H1 (cell line): ENCODE measurements around the gene FRY. TPM values are rescaled to one million over a fixed set of nuclear protein-coding genes. Genes with fewer than 3 reads are reported as not detected.

ENCODE experiments used
- CTCF ChIA-PET: fragments of 300-600 bp; sonication (Branson Sonifier 250); formaldehyde crosslinking; loops from one replicate; lab custom pipeline; 2021; ENCODE audit not compliant: partially characterized antibody; lab: Charles Lee
- POLR2A ChIA-PET: fragments of 300-600 bp; sonication (Branson Sonifier 250); formaldehyde crosslinking; loops from one replicate; lab custom pipeline; 2021; ENCODE audit warnings: inconsistent platforms; ENCODE audit not compliant: partially characterized antibody; lab: Charles Lee
- DNase-seq, 2 experiments: peaks; one replicate each; pipeline versions ENCODE4 v3.0.0 to v3.0.0-alpha.2; 2010 to 2022; ENCODE audit warnings: low spot score in 2 of 2, low read depth in 1 of 2, mixed read lengths in 1 of 2
- FAIRE-seq: peaks from 2 replicates; lab custom pipeline; 2011; peaks lifted over from hg19 to GRCh38; lab: Jason Lieb, UNC
- H2AFZ ChIP-seq: 2 replicates; pipeline ENCODE4 v1.8.1; 2012; ENCODE audit warnings: low read length, inconsistent platforms
- H2AK5ac ChIP-seq: 2 replicates; pipeline ENCODE4 v1.6.1; 2013; ENCODE audit warnings: low read depth, low read length
- H2BK120ac ChIP-seq: replicated peaks from 2 replicates; pipeline ENCODE3; 2013; ENCODE audit warnings: low read depth, low read length, inconsistent platforms
- H2BK12ac ChIP-seq: 2 replicates; pipeline ENCODE4 v1.6.1; 2013; ENCODE audit warnings: low read depth, low read length
- H2BK15ac ChIP-seq: 2 replicates; pipeline ENCODE4 v1.6.1; 2013; ENCODE audit warnings: low read length
- H2BK20ac ChIP-seq: 2 replicates; pipeline ENCODE4 v1.6.1; 2013; ENCODE audit warnings: low read length
- H2BK5ac ChIP-seq: 2 replicates; pipeline ENCODE4 v1.6.1; 2013; ENCODE audit warnings: low read depth, low read length
- H3K14ac ChIP-seq: 2 replicates; pipeline ENCODE4 v1.6.1; 2013; ENCODE audit warnings: inconsistent platforms; ENCODE audit not compliant: insufficient read length
- H3K18ac ChIP-seq: 2 replicates; pipeline ENCODE4 v1.6.1; 2013; ENCODE audit warnings: low read length; ENCODE audit errors: extremely low read depth
- H3K23ac ChIP-seq: 2 replicates; pipeline ENCODE4 v1.6.1; 2013; ENCODE audit warnings: inconsistent platforms; ENCODE audit not compliant: insufficient read length
- H3K23me2 ChIP-seq: 2 replicates; pipeline ENCODE4 v1.6.1; 2013; ENCODE audit warnings: low read depth, low read length
- H3K27ac ChIP-seq: 2 replicates; pipeline ENCODE4 v1.6.1; 2011; ENCODE audit warnings: low read depth, low read length, inconsistent platforms
- H3K27me3 ChIP-seq, 4 experiments: replicated peaks in 1 of 4; 1 replicate in 1 of 4; 2 replicates in 3 of 4; pipeline versions ENCODE4 v1.6.1 to v1.8.1; 2011 to 2013; ENCODE audit warnings: low read length in 3 of 4, mild to moderate bottlenecking in 3 of 4, inconsistent platforms in 2 of 4, mixed read lengths in 2 of 4, moderate library complexity in 1 of 4; ENCODE audit not compliant: control insufficient read depth in 3 of 4, insufficient read depth in 3 of 4; ENCODE audit errors: extremely low read depth in 1 of 4
- H3K36me3 ChIP-seq, 4 experiments: 2 replicates each; pipeline versions ENCODE4 v1.6.1 to v1.8.1; 2011 to 2013; ENCODE audit warnings: mild to moderate bottlenecking in 4 of 4, low read length in 3 of 4, moderate library complexity in 2 of 4, control low read depth in 1 of 4, inconsistent platforms in 1 of 4; ENCODE audit not compliant: insufficient read depth in 4 of 4, control insufficient read depth in 2 of 4
- H3K4ac ChIP-seq: replicated peaks from 2 replicates; pipeline ENCODE3; 2013; ENCODE audit warnings: low read length, low read depth, mixed read lengths, inconsistent platforms; ENCODE audit not compliant: insufficient read length
- H3K4me1 ChIP-seq, 4 experiments: replicated peaks in 1 of 4; 1 replicate in 1 of 4; 2 replicates in 3 of 4; pipeline versions ENCODE4 v1.6.1 to v1.8.1; 2011 to 2013; ENCODE audit warnings: low read length in 3 of 4, inconsistent platforms in 2 of 4, mixed read lengths in 1 of 4; ENCODE audit not compliant: insufficient read depth in 4 of 4, control insufficient read depth in 3 of 4
- H3K4me2 ChIP-seq, 2 experiments: 2 replicates each; pipeline versions ENCODE4 v1.6.1 to v1.8.1; 2011 to 2013; ENCODE audit warnings: low read depth in 2 of 2, low read length in 2 of 2, control low read depth in 1 of 2, inconsistent platforms in 1 of 2, mild to moderate bottlenecking in 1 of 2; ENCODE audit not compliant: insufficient read depth in 1 of 2
- H3K4me3 ChIP-seq, 4 experiments: fragments of 200-600, 300-600 bp in 1 of 4; sonication (generic), shearing (Covaris generic), sonication (Bioruptor Twin) in 1 of 4; 2 replicates each; pipeline versions ENCODE4 v1.5.1 to v1.8.1; 2011 to 2016; ENCODE audit warnings: low read length in 4 of 4, low read depth in 3 of 4, control low read depth in 2 of 4, inconsistent platforms in 2 of 4, mild to moderate bottlenecking in 2 of 4, mixed read lengths in 1 of 4, moderate library complexity in 1 of 4; ENCODE audit not compliant: insufficient read depth in 2 of 4; ENCODE audit errors: extremely low read depth in 1 of 4
- H3K56ac ChIP-seq: replicated peaks from 2 replicates; pipeline ENCODE3; 2013; ENCODE audit warnings: low read depth, mild to moderate bottlenecking, mixed read lengths, low read length, inconsistent platforms; ENCODE audit not compliant: insufficient read length
- H3K79me1 ChIP-seq: 2 replicates; pipeline ENCODE4 v1.6.1; 2013; ENCODE audit warnings: low read depth, low read length, control low read depth
- H3K79me2 ChIP-seq, 2 experiments: 2 replicates each; pipeline versions ENCODE4 v1.6.1 to v1.8.1; 2012 to 2013; ENCODE audit warnings: low read length in 2 of 2, mild to moderate bottlenecking in 2 of 2, inconsistent platforms in 1 of 2; ENCODE audit not compliant: insufficient read depth in 2 of 2, control insufficient read depth in 1 of 2
- H3K9ac ChIP-seq, 4 experiments: replicated peaks in 1 of 4; 1 replicate in 1 of 4; 2 replicates in 3 of 4; pipeline versions ENCODE4 v1.6.1 to v1.8.1; 2011 to 2013; ENCODE audit warnings: low read depth in 3 of 4, low read length in 3 of 4, control low read depth in 2 of 4, mild to moderate bottlenecking in 2 of 4, moderate library complexity in 2 of 4, inconsistent platforms in 1 of 4; ENCODE audit errors: extremely low read depth in 1 of 4
- H3K9me3 ChIP-seq, 2 experiments: 2 replicates each; pipeline versions ENCODE4 v1.6.1 to v1.8.1; 2012 to 2013; ENCODE audit warnings: mild to moderate bottlenecking in 2 of 2, moderate library complexity in 2 of 2, control low read depth in 1 of 2, inconsistent platforms in 1 of 2, low read depth in 1 of 2, low read length in 1 of 2, mixed read lengths in 1 of 2; ENCODE audit not compliant: insufficient read depth in 2 of 2
- H4K20me1 ChIP-seq, 2 experiments: replicated peaks in 1 of 2; 2 replicates each; pipeline versions ENCODE3 to v1.8.1; 2011 to 2013; ENCODE audit warnings: inconsistent platforms in 2 of 2, low read length in 2 of 2, mild to moderate bottlenecking in 1 of 2; ENCODE audit not compliant: insufficient read depth in 2 of 2, control insufficient read depth in 1 of 2
- H4K5ac ChIP-seq: 2 replicates; pipeline ENCODE4 v1.6.1; 2013; ENCODE audit warnings: low read length, low read depth, mixed read lengths, inconsistent platforms; ENCODE audit not compliant: insufficient read length
- H4K8ac ChIP-seq: 2 replicates; pipeline ENCODE4 v1.8.0; 2013; ENCODE audit warnings: mild to moderate bottlenecking, moderate library complexity, low read length, inconsistent platforms; ENCODE audit not compliant: insufficient read depth; ENCODE audit errors: extremely low read depth
- H4K91ac ChIP-seq: replicated peaks from 2 replicates; pipeline ENCODE3; 2013; ENCODE audit warnings: low read length, mixed read lengths, inconsistent platforms; ENCODE audit not compliant: insufficient read length
- CTBP2 ChIP-seq: IDR thresholded peaks from 2 replicates; pipeline ENCODE4 v1.7.0; 2011; ENCODE audit warnings: borderline replicate concordance, mild to moderate bottlenecking, moderate library complexity, mixed read lengths, low read length; ENCODE audit not compliant: insufficient read depth, insufficient read length
- SUZ12 ChIP-seq: fragments of 200-600 bp; sonication (generic); IDR thresholded peaks from 2 replicates; pipeline ENCODE4 v1.6.1; 2012; ENCODE audit warnings: mild to moderate bottlenecking, inconsistent platforms, low read length, moderate library complexity, mixed read lengths
- WGBS, 2 experiments: shearing (Covaris generic) in 1 of 2; methylation state at CpG; one replicate each; pipeline versions ENCODE4 v1.1.6 to v1.1.7; 2013 to 2015; ENCODE audit warnings: low lambda C conversion rate in 2 of 2, mixed read lengths in 2 of 2, inconsistent platforms in 1 of 2, low coverage in 1 of 2, missing lambda C conversion rate in 1 of 2; ENCODE audit not compliant: insufficient replicate concordance in 2 of 2, insufficient coverage in 1 of 2, insufficient read length in 1 of 2; ENCODE audit errors: extremely low coverage in 1 of 2, missing lambda C conversion rate in 1 of 2; 5-methylcytosine and 5-hydroxymethylcytosine counted together
- polyA plus RNA-seq, 7 experiments: library from polyadenylated mRNA; depleted of rRNA in 3 of 7; stranded (reverse) in 5 of 7; unstranded in 2 of 7; fragments of >200 nt in 5 of 7; fragments of 200-250 nt in 2 of 7; gene quantifications; 1 replicate in 5 of 7; 2 replicates in 1 of 7; 4 replicates in 1 of 7; pipeline versions ENCODE4 v1.2.1 to v1.2.3, GENCODE V29; 2011 to 2013; ENCODE audit warnings: missing spikeins in 2 of 7, mixed read lengths in 2 of 7
- total RNA-seq: library from RNA; stranded (reverse); fragmentation: NEBNext Ultra II Directional; extraction: Animal tissue kit (Norgen Biotek cat#: 25700); gene quantifications from 2 replicates; pipeline ENCODE4 v1.2.1, GENCODE V29; 2021
- TF ChIP-seq, protein P1 (sequence below): IDR thresholded peaks from 2 replicates; pipeline ENCODE4 v1.6.1; 2011; ENCODE audit warnings: low read length, improper control_type of control experiment

FRY gene
- total and polyA plus RNA-seq, 2 of the 8 experiments (the other 6 are each of a cell fraction or from before 2014, with no cell fraction given) = 4.3 to 9.2 TPM

GRCh38 chr13:32261567-32261966 is 230.0 kb downstream of the FRY start:
- Histone ChIP-seq H3K18ac (no peak overlapping the region), H2AFZ (no peak overlapping the region), H3K27me3 (no peaks in the 10 kb centered on the region), H2BK5ac (no peak overlapping the region), H2BK12ac (no peak overlapping the region), H3K4me1 (no peaks in the 10 kb centered on the region), H3K9ac (no peak overlapping the region), H3K14ac (no peak overlapping the region), H2BK120ac (no peak overlapping the region), H3K23me2 (no peaks in the 10 kb centered on the region), H2BK20ac (no peak overlapping the region), H3K36me3 (no peaks in the 10 kb centered on the region; a peak in 1 of 8 replicates), H3K23ac (no peak overlapping the region), H4K20me1 (no peaks in the 10 kb centered on the region), H2BK15ac (no peak overlapping the region), H4K5ac (no peak overlapping the region), H3K79me2 (no peaks in the 10 kb centered on the region), H3K27ac (no peak overlapping the region), H2AK5ac (no peak overlapping the region), H3K4ac (no peak overlapping the region), H3K79me1 (no peaks in the 10 kb centered on the region), H3K56ac (no peak overlapping the region), H4K91ac (no peak overlapping the region), H3K4me3 (no peak overlapping the region), H3K9me3 (no peaks in the 10 kb centered on the region), H3K4me2 (no peak overlapping the region), H4K8ac (no peak overlapping the region)
- FAIRE-seq = no peak
- 91% methylated on average over 9 of the region's 9 CpGs; no CpG with 5 or more reads in 1 of the 2 experiments for WGBS, 2 experiments
- POLR2A ChIA-PET = interaction anchor here (2.5 kb wide), 1 partner anchor 54 kb away, joined by 12 read pairs; the partner anchor contains the start of genes BRCA2 and ZAR1L
- no peak for DNase-seq
- CTCF ChIA-PET = interaction anchor here (1.6 to 2.2 kb wide), 3 partner anchors 8 to 319 kb away, joined by 4 to 10 read pairs (median 10); no protein-coding TSS in a partner anchor
- TF ChIP-seq SUZ12 (no peak), CTBP2 (no peak)
- TF ChIP-seq, protein P1, sequence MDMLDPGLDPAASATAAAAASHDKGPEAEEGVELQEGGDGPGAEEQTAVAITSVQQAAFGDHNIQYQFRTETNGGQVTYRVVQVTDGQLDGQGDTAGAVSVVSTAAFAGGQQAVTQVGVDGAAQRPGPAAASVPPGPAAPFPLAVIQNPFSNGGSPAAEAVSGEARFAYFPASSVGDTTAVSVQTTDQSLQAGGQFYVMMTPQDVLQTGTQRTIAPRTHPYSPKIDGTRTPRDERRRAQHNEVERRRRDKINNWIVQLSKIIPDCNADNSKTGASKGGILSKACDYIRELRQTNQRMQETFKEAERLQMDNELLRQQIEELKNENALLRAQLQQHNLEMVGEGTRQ = no peak
